Chondrocyte (in vitro differentiated cells): ENCODE results near the gene ADARB2. TPM values are rescaled to one million over a fixed set of nuclear protein-coding genes. Genes with fewer than 3 reads are reported as not detected.
A peak's percentile ranks its signal among the peaks of the same experiment; 100 is the strongest.

ENCODE experiments used
- DNase-seq: peaks from one replicate; pipeline ENCODE4 v3.0.0; 2021; ENCODE audit warnings: mixed read lengths, low spot score
- H3K27ac Mint-ChIP-seq: one replicate; pipeline ENCODE4 v1.8.0; 2021; ENCODE audit warnings: mild to moderate bottlenecking, moderate library complexity, mixed read lengths; ENCODE audit not compliant: unreplicated experiment
- H3K27me3 Mint-ChIP-seq: 2 replicates; pipeline ENCODE4 v1.8.0; 2021; ENCODE audit warnings: low read depth, mixed read lengths
- H3K36me3 Mint-ChIP-seq: 2 replicates; pipeline ENCODE4 v1.8.0; 2021; ENCODE audit warnings: low read depth, mixed read lengths
- H3K4me1 Mint-ChIP-seq: 2 replicates; pipeline ENCODE4 v1.8.0; 2021; ENCODE audit warnings: low read depth, mild to moderate bottlenecking, mixed read lengths
- H3K4me3 Mint-ChIP-seq: one replicate; pipeline ENCODE4 v1.8.0; 2021; ENCODE audit warnings: mild to moderate bottlenecking, moderate library complexity, mixed read lengths; ENCODE audit not compliant: unreplicated experiment
- H3K9me3 Mint-ChIP-seq: 2 replicates; pipeline ENCODE4 v1.8.0; 2021; ENCODE audit warnings: low read depth, mixed read lengths
- CTCF ChIP-seq: fragments of 200-600 bp; sonication (generic); IDR thresholded peaks from 2 replicates; pipeline ENCODE4 v1.5.0; 2021; ENCODE audit warnings: antibody characterized with exemption, mild to moderate bottlenecking, moderate library complexity
- total RNA-seq: library from RNA; stranded (reverse); gene quantifications from 3 replicates; pipeline ENCODE4 v1.2.1, GENCODE V29; 2021

Gene ADARB2
- total RNA-seq, 1 donor from 2014 or later: 3.3 TPM

GRCh38 chr10:1395481-1396296, 341.6 kb downstream of the ADARB2 start:
- no peak for TF ChIP-seq CTCF
- no peaks in the 10 kb centered on the region for H3K9me3 Mint-ChIP-seq
- H3K27me3 Mint-ChIP-seq: no peaks in the 10 kb centered on the region
- peaks cover 24% of the 10 kb centered on the region for H3K4me1 Mint-ChIP-seq
- no peak overlapping the region for H3K27ac Mint-ChIP-seq
- no peak overlapping the region for H3K4me3 Mint-ChIP-seq
- H3K36me3 Mint-ChIP-seq: no peaks in the 10 kb centered on the region
- DNase-seq: peak; percentile 71

DNA sequence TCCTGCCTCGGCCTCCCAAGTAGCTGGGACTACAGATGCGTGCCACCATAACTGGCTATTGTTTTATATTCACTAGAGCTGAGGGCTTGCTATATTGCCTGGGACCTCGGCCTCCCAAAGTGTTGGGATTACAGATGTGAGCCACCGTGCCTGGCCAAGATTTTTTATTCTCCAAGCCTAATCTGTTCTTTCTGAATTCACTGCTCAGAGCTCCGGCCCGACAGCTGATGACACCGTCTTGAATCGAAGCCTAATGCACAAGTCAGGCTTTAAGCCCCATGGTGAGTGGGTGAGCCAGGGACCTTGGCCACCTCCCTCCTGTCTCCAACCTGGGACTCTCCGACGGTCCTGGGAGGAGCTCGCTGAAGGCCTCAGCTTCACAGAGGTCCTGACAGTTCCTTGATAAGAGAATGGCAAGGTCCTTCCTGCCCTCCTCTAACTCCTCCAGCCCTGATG, 342.3 kb downstream of the ADARB2 start:
- H3K27me3 Mint-ChIP-seq: no peaks in the 10 kb centered on the region
- no peak for TF ChIP-seq CTCF
- H3K36me3 Mint-ChIP-seq: no peaks in the 10 kb centered on the region
- peaks cover 18% of the 10 kb centered on the region for H3K4me1 Mint-ChIP-seq
- H3K4me3 Mint-ChIP-seq: no peak overlapping the region
- no peak overlapping the region for H3K27ac Mint-ChIP-seq
- no peaks in the 10 kb centered on the region for H3K9me3 Mint-ChIP-seq
- DNase-seq: no peak

- Mint-ChIP-seq H3K4me3 (no peak overlapping the region), H3K4me1 (peaks cover 10% of the 10 kb centered on the region), H3K27me3 (no peaks in the 10 kb centered on the region), H3K9me3 (no peaks in the 10 kb centered on the region), H3K36me3 (no peaks in the 10 kb centered on the region), H3K27ac (no peak overlapping the region)
- peak; percentile 59 for DNase-seq
- TF ChIP-seq CTCF: no peak
These were observed 343.0 kb downstream of the ADARB2 start for GRCh38 chr10:1394155-1394912.

GRCh38 chr10:1393481-1393880, 343.8 kb downstream of the ADARB2 start:
- Mint-ChIP-seq H3K36me3 (no peaks in the 10 kb centered on the region), H3K27ac (no peak overlapping the region), H3K4me1 (peaks cover 4% of the 10 kb centered on the region), H3K9me3 (peaks cover 6% of the 10 kb centered on the region), H3K4me3 (no peak overlapping the region), H3K27me3 (no peaks in the 10 kb centered on the region)
- no peak for TF ChIP-seq CTCF
- peak; percentile 34 for DNase-seq

DNA sequence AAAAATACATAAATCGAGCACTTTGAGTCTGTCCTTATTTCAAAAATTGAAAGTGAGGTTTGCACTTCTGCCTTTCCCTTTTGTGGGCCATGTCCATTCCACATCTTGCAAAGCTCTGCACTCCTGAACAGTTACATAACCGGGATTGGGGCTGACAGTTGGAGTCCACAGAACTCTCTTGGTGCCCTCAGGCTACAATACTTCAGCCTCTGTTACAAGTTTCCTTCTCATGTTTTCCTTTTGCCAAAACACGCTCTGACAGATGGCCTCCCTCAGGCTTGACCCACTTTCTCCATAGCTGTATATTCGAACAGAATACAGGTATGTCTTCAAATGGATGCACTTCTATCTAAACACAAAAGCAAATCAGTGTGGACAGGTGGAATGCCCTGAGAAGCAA, 345.2 kb downstream of the ADARB2 start:
- Mint-ChIP-seq H3K4me1 (peaks cover 7% of the 10 kb centered on the region), H3K4me3 (no peak overlapping the region), H3K36me3 (no peaks in the 10 kb centered on the region), H3K27ac (no peak overlapping the region), H3K9me3 (peaks cover 6% of the 10 kb centered on the region), H3K27me3 (no peaks in the 10 kb centered on the region)
- TF ChIP-seq CTCF: no peak
- DNase-seq: no peak
